HEK293 (cell line): ENCODE results near the gene PROB1.
"Not testable (repeated sequence)": the region's sequence is repeated elsewhere in the genome, so short reads cannot be mapped to it uniquely, and the experiment has no call there.

Source experiments
- CTCF ChIP-seq: fragments of 450-650 bp; formaldehyde crosslinking; IDR thresholded peaks from 2 replicates; pipeline ENCODE4 v1.5.1; 2016; ENCODE audit warnings: missing biosample characterization, missing genetic modification characterization
- MEIS1 ChIP-seq: sonication (generic); formaldehyde crosslinking; IDR thresholded peaks from 2 replicates; pipeline ENCODE4 v1.8.1; 2022; ENCODE audit warnings: missing genetic modification reagents, mild to moderate bottlenecking, borderline replicate concordance
- MYNN ChIP-seq: fragments of 450-650 bp; formaldehyde crosslinking; IDR thresholded peaks from 2 replicates; pipeline ENCODE4 v1.5.1; 2016; ENCODE audit warnings: missing biosample characterization, missing genetic modification characterization, borderline replicate concordance
- ZBTB11 ChIP-seq: fragments of 450-650 bp; formaldehyde crosslinking; conservative IDR thresholded peaks from 2 replicates; pipeline ENCODE4 v1.5.1; 2016; ENCODE audit warnings: low read depth, missing biosample characterization, missing genetic modification characterization
- ZNF146 ChIP-seq: fragments of 450-650 bp; formaldehyde crosslinking; IDR thresholded peaks from 2 replicates; pipeline ENCODE4 v1.5.1; 2016; ENCODE audit warnings: missing biosample characterization, missing genetic modification characterization
- ZNF449 ChIP-seq: fragments of 450-650 bp; formaldehyde crosslinking; IDR thresholded peaks from 2 replicates; pipeline ENCODE4 v1.5.1; 2017; ENCODE audit warnings: missing biosample characterization, mild to moderate bottlenecking, missing genetic modification characterization, moderate library complexity
- ZNF558 ChIP-seq: fragments of 450-650 bp; formaldehyde crosslinking; IDR thresholded peaks from 2 replicates; pipeline ENCODE4 v1.5.1; 2016; ENCODE audit warnings: missing biosample characterization, missing genetic modification characterization
- ZNF639 ChIP-seq: fragments of 450-650 bp; formaldehyde crosslinking; IDR thresholded peaks from 2 replicates; pipeline ENCODE4 v1.5.1; 2016; ENCODE audit warnings: missing biosample characterization, missing genetic modification characterization
- ZNF843 ChIP-seq: fragments of 450-650 bp; formaldehyde crosslinking; IDR thresholded peaks from 2 replicates; pipeline ENCODE4 v1.5.1; 2016; ENCODE audit warnings: missing biosample characterization, missing genetic modification characterization

- not testable (repeated sequence) for TF ChIP-seq MEIS1 (CRISPR knock-in tag); ZNF558 (tag by site-specific recombination); ZNF146 (tag by site-specific recombination); MYNN (tag by site-specific recombination); CTCF (tag by site-specific recombination); ZNF449 (tag by site-specific recombination); ZNF843 (tag by site-specific recombination); ZBTB11 (tag by site-specific recombination); ZNF639 (tag by site-specific recombination)
These were observed 14.2 kb upstream of the PROB1 start for GRCh38 chr5:139409116-139409515.
